22Rv1 (cell line): ENCODE measurements around the gene SBDS.
"Not testable (repeated sequence)": the region's sequence is repeated elsewhere in the genome, so short reads cannot be mapped to it uniquely, and the experiment has no call there.

Experiments
- ZFX ChIP-seq: fragments of 450-650 bp; IDR thresholded peaks from 2 replicates; pipeline ENCODE4 v1.6.1; 2017; ENCODE audit warnings: antibody characterized with exemption, borderline replicate concordance
- TF ChIP-seq, protein P1 (sequence below): fragments of 450-650 bp; IDR thresholded peaks from 2 replicates; pipeline ENCODE4 v1.5.1; 2017; ENCODE audit warnings: mild to moderate bottlenecking

DNA sequence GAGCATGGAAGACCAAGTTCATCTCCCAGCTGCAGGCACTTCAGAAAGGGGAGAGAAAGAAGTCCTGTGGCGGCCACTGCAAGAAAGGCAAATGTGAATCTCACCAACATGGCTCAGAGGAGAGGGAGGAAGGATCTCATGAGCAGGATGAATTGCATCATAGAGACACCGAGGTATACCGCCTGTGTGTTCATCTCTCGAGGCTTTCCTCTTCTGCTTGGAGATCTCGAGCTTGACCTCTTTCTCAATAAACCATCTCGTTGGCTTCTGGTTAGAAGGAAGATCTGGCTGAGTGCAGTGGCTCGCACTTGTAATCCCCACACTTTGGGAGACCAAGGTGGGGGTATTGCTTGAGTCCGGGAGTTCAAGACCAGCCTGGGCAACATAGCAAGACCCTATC is 22.6 kb upstream of the SBDS start:
- TF ChIP-seq, protein P1, sequence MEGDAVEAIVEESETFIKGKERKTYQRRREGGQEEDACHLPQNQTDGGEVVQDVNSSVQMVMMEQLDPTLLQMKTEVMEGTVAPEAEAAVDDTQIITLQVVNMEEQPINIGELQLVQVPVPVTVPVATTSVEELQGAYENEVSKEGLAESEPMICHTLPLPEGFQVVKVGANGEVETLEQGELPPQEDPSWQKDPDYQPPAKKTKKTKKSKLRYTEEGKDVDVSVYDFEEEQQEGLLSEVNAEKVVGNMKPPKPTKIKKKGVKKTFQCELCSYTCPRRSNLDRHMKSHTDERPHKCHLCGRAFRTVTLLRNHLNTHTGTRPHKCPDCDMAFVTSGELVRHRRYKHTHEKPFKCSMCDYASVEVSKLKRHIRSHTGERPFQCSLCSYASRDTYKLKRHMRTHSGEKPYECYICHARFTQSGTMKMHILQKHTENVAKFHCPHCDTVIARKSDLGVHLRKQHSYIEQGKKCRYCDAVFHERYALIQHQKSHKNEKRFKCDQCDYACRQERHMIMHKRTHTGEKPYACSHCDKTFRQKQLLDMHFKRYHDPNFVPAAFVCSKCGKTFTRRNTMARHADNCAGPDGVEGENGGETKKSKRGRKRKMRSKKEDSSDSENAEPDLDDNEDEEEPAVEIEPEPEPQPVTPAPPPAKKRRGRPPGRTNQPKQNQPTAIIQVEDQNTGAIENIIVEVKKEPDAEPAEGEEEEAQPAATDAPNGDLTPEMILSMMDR = not testable (repeated sequence)
- not testable (repeated sequence) for TF ChIP-seq ZFX
